ENCODE results near the gene ADAMTS18.
A peak's percentile ranks its signal among the peaks of the same experiment; 100 is the strongest.

DNA sequence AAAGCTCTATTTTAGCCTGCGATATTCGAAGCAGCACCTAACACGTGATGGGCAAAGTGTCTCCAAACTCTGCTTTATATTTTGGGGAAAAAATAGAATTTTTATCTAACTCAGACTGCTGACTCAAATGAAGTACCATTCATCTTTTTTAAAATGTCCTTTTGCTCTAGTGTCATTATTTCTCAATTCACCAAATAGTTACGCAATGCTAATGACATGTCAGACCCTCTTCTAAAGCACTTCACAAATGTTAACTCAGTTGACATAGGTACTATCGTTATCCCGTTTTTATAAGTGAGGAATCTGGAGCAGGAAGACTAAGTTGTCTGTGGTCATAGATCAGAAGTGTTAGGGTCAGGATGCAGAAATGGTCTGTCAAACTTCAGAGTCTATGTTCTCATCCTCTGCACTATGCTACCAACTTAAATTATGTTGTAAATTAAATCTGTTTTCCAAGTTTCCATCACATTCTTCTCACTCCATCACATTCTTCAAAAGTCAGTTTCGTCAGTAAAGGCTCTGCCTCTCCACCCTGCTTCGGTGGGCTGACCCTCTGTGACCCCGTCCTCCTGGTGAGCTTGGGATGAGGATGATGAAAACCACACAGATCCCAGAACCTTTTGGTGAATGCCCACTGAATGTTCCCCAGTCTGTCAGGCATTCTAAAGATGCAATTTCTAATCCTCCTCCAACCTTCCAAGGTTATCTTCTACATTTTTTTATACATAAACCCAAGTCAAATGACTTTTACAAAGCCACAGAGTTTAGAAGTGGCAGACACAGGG is 102.8 kb downstream of the ADAMTS18 start:
- TF ChIP-seq NFE2L2 (conservative IDR thresholded peaks at IDR 0.05; ENCODE audit: low read length) = no peak
- no peak for TF ChIP-seq RCOR1 (IDR thresholded peaks at IDR 0.05; ENCODE audit: low read depth, low read length)
- TF ChIP-seq, protein P1, sequence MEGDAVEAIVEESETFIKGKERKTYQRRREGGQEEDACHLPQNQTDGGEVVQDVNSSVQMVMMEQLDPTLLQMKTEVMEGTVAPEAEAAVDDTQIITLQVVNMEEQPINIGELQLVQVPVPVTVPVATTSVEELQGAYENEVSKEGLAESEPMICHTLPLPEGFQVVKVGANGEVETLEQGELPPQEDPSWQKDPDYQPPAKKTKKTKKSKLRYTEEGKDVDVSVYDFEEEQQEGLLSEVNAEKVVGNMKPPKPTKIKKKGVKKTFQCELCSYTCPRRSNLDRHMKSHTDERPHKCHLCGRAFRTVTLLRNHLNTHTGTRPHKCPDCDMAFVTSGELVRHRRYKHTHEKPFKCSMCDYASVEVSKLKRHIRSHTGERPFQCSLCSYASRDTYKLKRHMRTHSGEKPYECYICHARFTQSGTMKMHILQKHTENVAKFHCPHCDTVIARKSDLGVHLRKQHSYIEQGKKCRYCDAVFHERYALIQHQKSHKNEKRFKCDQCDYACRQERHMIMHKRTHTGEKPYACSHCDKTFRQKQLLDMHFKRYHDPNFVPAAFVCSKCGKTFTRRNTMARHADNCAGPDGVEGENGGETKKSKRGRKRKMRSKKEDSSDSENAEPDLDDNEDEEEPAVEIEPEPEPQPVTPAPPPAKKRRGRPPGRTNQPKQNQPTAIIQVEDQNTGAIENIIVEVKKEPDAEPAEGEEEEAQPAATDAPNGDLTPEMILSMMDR (IDR thresholded peaks at IDR 0.05) = no peak
- TF ChIP-seq, protein P2, sequence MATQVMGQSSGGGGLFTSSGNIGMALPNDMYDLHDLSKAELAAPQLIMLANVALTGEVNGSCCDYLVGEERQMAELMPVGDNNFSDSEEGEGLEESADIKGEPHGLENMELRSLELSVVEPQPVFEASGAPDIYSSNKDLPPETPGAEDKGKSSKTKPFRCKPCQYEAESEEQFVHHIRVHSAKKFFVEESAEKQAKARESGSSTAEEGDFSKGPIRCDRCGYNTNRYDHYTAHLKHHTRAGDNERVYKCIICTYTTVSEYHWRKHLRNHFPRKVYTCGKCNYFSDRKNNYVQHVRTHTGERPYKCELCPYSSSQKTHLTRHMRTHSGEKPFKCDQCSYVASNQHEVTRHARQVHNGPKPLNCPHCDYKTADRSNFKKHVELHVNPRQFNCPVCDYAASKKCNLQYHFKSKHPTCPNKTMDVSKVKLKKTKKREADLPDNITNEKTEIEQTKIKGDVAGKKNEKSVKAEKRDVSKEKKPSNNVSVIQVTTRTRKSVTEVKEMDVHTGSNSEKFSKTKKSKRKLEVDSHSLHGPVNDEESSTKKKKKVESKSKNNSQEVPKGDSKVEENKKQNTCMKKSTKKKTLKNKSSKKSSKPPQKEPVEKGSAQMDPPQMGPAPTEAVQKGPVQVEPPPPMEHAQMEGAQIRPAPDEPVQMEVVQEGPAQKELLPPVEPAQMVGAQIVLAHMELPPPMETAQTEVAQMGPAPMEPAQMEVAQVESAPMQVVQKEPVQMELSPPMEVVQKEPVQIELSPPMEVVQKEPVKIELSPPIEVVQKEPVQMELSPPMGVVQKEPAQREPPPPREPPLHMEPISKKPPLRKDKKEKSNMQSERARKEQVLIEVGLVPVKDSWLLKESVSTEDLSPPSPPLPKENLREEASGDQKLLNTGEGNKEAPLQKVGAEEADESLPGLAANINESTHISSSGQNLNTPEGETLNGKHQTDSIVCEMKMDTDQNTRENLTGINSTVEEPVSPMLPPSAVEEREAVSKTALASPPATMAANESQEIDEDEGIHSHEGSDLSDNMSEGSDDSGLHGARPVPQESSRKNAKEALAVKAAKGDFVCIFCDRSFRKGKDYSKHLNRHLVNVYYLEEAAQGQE (IDR thresholded peaks at IDR 0.05) = no peak
- TF ChIP-seq GATA3 (IDR thresholded peaks at IDR 0.05; ENCODE audit: borderline replicate concordance) = no peak
- TF ChIP-seq CEBPB (IDR thresholded peaks at IDR 0.05) = peak; percentile 78 to 82; a peak in 3 of 4 replicates
- no peak for TF ChIP-seq POLR2A (IDR thresholded peaks at IDR 0.05; ENCODE audit: low read length)
- TF ChIP-seq POLR2AphosphoS2 (conservative IDR thresholded peaks at IDR 0.05; ENCODE audit: low read length) = no peak
- TF ChIP-seq NR3C1 (IDR thresholded peaks at IDR 0.05) = no peak
